ENCODE data around the gene HMG20A.

Gene HMG20A

GRCh38 chr15:77525400-77525811, 104.7 kb downstream of the HMG20A start:
- DNase-seq = no peak

- no peak for DNase-seq
Measured at GRCh38 chr15:77525907-77526594, 105.4 kb downstream of the HMG20A start.

DNA sequence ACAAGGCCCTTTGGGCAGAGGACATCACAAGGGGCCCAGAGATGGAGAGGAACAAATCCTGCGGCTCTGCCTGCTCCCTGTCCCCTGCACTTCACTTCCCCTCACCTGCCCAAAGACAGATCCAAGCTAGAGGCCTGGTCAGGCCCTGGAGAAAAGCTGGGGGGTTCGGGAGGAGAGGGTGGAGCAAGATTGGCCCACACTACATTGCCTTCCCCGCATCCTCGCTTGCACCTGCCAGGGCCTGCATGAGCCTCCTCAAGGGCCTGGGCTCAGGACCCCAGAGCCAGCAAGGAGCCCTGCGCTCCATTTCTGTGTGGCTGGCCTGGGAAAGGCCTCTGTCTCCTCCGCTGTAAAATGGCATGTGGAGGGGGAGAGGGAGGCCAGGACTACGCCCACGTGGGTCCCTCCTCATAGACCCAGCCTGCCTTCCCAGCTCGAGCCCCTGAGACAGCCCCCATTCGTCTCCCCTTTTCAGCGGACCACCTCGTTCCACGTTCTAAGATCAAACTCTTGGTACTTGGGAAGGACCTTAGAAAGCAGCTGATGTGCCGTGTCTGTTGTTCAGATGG, 106.0 kb downstream of the HMG20A start:
- no peak for DNase-seq

- no peak for DNase-seq
Measured at GRCh38 chr15:77527164-77527778, 106.6 kb downstream of the HMG20A start.

GRCh38 chr15:77527831-77528231, 107.1 kb downstream of the HMG20A start:
- no peak for DNase-seq

DNA sequence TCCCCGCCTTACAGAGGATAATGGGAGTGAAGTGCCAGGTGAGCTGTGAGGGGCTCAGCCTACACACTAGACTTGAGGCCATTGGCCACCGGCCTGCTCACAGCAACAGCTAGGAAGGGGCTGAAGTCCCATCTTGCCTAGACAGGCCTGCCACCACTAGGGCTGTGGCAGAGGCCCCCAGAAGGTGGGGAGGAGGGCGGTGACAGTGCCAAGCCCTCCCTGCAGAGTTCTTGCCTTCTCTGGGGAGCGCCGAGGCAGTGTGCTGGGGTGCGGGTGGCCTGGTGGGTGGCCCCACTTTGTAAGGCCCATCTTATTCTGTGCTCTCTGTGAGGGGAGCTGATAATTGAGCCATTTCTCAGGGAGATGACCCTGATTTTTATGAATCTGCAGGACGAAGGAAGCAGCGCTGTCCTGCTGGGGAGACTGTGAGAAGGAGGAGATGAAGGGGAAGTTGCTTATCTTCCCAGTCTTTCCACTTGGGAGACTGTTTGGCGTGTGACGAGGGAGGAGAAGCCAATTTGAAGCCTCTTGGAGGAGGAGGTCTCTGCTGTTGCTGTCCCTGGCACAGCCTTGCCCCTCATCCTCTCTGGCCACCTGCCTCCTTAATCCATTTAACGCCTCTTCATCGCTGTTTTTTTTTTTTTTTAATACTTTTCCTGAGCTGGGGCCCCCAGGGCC, 107.7 kb downstream of the HMG20A start:
- no peak for DNase-seq

DNA sequence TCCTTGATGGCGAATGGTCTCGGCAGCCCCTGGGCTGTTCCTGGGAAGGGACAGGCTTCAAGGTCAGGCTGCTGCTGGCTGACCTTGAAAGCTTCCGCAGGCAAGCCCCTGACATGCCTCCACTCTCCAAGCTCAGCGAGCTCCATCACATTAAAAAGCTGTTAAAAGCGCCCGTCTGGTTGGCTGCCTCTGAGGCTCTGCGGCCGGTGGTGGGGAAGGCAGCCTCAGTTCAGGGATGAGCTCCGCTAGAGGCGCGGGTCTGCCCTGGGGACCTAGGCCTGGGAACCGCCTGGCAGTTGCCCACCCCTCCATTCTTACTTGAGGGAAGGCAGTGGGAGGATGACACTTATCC, 108.3 kb downstream of the HMG20A start:
- no peak for DNase-seq

DNA sequence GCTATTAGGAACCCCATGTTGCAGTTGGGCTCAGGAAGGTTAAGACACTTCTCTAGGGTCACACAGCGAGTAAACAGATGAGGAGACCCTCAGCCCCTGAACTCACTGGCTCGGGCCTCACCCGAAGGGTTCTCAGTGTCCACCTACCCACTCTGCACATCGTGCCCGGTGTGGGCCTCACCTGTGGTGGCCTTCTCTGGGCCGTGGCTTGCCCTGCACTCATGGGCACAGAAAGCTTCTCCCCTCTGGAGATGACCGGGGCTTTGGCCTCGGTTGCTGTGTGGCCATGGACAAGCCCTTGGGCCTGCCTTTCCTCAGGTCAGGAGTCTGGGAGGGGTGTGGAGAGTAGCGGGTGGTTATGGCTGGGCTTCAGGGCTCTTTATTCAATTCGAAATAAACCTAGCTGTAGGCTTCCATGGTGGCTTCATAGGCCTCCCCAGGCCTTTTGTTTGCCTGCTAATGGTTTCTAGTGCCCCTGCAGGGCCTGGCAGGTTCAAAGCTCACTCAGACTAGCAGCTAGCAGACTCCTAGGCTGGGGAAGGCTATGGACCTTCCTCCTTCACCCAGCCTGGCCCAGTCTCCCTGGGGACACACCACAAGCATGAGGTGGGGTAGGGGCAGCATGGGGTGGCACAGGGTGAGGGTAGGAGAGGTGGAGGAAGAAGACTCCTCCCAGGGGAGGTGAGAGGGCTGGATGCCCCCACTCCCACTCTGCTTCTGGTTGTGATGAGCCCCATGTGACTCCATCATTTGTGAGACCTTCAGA, 108.9 kb downstream of the HMG20A start:
- DNase-seq = no peak

- no peak for DNase-seq
Measured at GRCh38 chr15:77530576-77530975, 109.9 kb downstream of the HMG20A start.

- DNase-seq = no peak
Measured at GRCh38 chr15:77531191-77532000, 110.7 kb downstream of the HMG20A start.

DNA sequence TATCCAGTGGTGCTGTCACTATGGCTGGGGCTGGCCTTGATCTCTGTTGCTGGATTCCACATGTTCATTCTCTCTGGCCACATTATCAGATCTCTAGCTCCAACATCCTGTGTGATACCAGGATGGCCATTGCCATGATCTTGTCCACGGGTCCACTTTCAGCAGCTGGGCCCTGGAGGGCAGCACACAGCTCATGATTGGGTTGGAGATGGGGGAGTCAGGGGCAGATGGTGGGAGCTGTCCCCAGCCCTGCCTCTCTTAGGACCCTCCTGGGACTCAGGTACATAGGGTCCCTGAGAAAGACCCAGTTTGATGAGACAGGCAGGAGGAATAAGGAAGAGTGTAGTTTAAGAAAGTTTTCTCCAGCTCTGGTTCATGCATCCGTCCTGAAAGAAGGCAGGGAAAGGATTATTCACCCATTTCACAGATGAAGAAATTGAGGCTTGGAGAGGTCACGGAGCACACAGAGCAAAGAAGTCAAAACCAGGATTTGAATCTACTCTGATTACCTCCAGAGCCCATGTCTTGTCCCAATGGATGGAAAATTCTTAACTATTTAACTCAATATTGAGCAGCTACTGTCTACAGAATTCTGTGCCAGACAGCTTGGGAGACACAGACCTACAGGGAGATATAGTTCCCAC, 111.5 kb downstream of the HMG20A start:
- DNase-seq = no peak

DNA sequence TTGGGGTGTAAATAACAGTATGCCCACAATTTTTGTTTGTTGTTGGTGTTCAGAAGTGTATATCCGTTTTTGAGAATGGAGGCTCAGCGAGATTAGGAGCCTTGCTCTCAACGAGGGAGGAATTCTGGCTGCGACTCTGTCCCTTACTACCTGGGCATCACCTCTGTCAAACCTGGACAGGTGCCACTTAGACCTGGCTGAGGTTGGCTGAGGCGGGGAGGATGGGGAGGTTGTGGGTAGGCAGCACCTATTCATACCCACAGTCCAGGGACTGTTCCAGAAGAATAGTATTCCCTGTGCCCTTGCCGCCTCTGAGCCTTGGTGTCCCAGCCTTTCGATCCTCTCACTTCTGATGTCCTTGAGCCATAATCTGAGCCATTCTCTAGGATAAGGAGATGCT, 112.2 kb downstream of the HMG20A start:
- DNase-seq = no peak

DNA sequence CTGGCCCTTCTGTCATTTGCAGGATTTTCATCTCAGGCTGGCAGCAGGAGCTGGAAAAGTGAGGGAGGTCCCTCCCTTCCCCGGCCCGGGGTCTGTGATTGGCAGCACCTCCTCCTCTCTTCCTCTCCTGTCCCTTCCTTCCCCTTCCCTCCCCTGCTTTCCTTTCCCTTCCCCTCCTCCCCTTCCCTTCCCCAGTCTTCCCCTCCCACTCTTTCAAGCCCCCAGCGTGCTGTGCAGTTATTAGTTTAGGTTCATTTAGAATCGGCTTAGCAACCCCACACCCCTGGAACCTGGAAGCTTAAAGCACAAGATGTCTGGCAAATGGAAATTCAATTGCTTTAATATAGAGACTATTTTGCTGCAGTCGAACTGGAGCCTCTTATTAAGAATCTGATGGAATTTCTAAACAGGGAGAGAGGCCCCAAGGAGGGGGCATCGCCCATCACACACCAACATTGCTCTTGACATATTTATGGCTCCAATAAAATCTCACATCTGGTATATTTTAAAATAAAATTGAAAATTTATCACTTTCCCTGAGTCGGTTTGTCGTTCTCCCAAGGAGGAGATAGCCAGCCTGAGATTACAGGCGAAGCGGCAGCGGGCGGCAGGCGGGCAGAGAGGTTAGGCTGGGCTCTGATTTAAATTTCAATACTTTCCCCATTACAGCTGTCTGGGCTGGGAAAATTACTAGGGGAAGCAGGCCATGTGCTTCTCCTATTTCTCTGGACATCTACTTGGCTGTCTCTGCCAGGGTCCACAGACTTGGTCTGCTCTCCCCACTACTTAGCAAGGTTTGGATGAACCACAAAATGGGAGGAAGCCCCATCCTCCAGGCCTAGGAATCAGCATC, 113.1 kb downstream of the HMG20A start:
- no peak for DNase-seq
